HG03175 (cell line): ENCODE results near the gene GADD45GIP1.
"Not testable (repeated sequence)": the region's sequence is repeated elsewhere in the genome, so short reads cannot be mapped to it uniquely, and the experiment has no call there.

Experiments used
- ATAC-seq: cut with Tn5 transposase; IDR thresholded peaks from one replicate; pipeline ENCODE4 v1.9.1; 2021; ENCODE audit warnings: mild to moderate bottlenecking, moderate library complexity; ENCODE audit not compliant: unreplicated experiment

The GADD45GIP1 gene

DNA sequence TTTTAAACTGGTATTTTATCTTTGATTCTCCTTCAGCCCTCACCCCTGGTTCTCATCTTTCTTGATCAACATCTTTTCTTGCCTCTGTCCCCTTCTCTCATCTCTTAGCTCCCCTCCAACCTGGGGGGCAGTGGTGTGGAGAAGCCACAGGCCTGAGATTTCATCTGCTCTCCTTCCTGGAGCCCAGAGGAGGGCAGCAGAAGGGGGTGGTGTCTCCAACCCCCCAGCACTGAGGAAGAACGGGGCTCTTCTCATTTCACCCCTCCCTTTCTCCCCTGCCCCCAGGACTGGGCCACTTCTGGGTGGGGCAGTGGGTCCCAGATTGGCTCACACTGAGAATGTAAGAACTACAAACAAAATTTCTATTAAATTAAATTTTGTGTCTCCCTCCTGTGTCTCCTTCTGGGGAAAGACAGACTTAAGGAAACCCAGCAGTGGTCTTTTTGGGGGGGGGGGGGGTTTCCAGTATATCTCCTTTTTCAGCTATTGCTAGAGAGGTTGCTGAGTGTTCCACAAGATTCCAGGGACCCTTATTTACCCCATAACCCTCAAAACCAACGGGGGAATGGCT is 12.8 kb downstream of the GADD45GIP1 start:
- ATAC-seq = no peak

DNA sequence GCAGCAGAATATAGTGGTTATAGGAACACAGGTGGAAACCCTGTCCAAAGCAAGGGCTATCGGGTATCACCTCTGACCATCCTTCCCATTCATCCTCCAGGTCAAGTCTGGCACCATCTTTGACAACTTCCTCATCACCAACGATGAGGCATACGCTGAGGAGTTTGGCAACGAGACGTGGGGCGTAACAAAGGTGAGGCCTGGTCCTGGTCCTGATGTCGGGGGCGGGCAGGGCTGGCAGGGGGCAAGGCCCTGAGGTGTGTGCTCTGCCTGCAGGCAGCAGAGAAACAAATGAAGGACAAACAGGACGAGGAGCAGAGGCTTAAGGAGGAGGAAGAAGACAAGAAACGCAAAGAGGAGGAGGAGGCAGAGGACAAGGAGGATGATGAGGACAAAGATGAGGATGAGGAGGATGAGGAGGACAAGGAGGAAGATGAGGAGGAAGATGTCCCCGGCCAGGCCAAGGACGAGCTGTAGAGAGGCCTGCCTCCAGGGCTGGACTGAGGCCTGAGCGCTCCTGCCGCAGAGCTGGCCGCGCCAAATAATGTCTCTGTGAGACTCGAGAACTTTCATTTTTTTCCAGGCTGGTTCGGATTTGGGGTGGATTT is 13.5 kb downstream of the GADD45GIP1 start:
- ATAC-seq = no peak

DNA sequence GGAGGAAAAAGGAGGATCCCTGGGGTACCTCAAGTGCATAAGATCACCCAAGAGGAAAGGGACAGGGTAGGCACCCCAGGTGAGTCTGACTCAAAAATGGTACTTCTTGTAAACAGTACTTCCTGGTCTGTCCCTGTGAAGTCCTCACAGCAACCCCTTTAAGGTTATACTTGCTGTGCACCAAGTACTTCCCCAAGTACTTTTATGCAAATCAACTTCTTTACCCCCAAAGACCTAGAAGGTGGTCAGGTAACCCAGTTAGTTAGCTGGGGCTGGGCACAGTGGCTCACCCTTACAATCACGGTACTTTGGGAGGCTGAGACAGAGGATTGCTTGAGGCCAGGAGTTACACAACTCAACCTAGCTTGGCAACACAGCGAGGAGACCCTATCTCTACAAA is 16.1 kb downstream of the GADD45GIP1 start:
- no peak for ATAC-seq

DNA sequence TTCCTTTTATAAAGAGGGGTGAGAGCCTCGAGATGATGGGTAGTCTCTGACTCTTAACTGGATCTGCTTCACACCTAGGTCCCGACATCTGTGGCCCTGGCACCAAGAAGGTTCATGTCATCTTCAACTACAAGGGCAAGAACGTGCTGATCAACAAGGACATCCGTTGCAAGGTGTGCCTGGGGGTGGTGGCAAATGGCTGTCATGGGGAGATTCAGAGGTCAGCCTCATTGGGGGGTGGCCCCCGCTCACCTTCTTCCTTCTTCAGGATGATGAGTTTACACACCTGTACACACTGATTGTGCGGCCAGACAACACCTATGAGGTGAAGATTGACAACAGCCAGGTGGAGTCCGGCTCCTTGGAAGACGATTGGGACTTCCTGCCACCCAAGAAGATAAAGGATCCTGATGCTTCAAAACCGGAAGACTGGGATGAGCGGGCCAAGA is 17.0 kb downstream of the GADD45GIP1 start:
- ATAC-seq = no peak

DNA sequence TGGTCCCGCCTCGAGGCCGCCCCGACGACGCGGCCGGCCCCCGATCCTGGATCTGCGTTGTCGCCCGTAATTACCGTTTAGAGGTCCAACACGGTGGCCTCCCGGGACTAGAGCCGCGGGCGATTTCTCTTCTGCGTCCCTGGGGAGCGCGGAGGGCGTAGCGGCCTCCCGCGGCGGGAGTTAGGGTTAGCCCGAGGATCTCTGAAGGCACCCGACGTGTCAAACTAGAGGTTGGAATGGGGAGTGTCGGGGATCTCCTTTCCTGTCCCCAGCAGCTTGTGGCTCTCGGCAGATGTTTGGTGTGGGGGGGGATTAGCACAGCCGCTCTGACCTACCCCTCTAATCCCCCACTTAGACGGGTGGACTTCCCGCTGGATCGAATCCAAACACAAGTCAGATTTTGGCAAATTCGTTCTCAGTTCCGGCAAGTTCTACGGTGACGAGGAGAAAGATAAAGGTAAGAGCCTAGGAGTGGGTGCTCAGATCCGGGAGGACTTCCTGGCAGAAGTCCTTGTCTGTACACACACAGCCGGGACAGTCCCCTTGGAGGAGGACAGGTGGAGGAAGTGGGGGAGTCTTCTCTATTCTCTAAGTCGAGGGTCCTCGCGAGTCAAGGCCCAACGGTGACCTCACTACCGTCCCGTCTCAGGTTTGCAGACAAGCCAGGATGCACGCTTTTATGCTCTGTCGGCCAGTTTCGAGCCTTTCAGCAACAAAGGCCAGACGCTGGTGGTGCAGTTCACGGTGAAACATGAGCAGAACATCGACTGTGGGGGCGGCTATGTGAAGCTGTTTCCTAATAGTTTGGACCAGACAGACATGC is 18.0 kb downstream of the GADD45GIP1 start:
- peak; percentile 2 for ATAC-seq

DNA sequence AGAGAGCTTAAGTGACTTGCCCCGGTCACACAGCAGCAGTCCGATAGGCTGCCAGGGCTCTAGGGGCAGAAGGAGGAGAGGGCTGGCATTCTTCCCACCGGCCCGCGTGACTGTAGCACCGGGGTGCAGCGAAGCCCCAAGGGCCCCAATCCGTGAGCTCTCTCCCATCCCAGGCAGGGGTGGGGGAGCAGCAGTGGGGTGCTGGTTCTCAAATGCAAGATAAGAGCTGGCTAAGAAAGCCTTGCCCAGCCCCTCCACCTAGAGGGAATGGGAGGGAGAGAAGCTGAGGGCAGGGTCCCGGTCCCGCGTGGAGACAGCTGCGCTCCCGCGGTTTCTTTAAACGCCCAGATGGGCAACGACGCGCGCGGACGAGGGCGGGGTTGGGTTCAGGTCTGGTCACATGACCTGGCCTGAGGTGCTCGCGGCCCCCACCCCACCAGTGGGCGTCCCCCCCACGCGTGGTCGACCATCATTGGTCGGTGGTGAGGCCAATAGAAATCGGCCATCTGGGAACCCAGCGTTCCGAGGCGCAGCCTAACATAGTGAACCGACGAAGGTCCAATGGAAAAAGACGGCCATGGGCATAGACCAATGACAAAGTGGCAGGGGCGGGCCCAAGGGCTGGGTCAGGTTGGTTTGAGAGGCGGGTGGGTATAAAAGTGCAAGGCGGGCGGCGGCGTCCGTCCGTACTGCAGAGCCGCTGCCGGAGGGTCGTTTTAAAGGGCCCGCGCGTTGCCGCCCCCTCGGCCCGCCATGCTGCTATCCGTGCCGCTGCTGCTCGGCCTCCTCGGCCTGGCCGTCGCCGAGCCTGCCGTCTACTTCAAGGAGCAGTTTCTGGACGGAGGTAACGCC is 18.9 kb downstream of the GADD45GIP1 start, which contains the start of gene CALR:
Gene CALR (plus strand): TSS at position 683 of the 852 bp plus-strand sequence. CDS start 71 bp downstream, at position 754.
- peak; percentile 88 for ATAC-seq

DNA sequence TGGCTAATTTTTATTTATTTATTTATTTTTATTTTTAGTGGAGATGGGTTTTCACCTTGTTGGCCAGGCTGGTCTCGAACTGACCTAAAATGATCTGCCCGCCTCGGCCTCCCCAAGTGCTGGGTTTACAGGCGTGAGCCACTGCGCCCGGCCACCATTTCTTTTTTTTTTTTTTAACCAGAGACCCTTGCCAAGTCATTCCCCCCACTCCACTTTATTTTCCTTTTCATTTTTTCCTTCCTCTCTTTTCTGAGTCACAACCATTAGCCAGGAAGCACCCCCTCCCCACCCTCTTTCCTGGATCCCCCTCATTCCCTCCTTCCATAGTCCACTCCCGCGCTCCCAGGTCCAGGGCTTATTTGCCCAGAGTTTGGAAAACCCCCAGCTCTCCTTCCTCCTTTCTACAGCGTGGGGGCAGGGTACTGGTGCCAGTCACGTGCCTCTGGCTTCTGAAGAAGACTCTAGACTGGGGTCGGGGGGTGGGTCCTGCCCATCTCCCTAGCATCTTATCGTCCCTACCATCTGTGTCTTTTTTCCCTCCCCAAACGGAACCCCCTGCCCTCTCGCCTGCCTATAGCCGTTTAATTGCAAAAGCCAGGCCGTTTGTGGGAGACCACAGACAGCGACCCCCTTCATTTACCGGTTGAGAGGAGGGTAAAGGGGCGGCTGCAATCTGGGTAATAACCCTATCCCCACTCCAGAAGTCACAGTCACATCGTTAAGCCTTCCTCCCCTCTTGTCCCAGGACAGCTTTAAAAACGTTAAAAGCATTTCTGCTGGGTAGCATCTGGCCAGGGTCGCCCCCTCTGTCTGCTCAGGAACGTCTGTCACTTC is 19.7 kb downstream of the GADD45GIP1 start:
- ATAC-seq = no peak

DNA sequence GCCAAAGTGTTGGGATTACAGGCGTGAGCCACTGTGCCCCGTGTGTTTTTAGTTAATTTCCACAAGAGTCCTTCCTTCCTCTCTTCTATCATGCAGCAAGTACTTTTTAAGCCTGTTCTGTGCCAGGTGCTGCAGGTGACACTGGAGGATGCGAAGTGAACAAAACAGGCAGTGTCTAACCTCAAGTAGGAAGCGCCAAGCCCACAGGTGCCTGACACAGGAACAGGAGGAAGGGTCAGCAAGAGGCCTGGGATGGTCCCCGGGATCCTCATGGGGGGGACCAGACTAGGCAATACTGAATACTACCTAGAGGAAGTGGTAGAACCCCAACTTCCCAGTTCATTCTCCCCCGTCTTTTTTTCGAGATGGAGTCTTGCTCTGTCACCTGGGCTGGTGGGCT is 20.4 kb downstream of the GADD45GIP1 start:
- no peak for ATAC-seq

DNA sequence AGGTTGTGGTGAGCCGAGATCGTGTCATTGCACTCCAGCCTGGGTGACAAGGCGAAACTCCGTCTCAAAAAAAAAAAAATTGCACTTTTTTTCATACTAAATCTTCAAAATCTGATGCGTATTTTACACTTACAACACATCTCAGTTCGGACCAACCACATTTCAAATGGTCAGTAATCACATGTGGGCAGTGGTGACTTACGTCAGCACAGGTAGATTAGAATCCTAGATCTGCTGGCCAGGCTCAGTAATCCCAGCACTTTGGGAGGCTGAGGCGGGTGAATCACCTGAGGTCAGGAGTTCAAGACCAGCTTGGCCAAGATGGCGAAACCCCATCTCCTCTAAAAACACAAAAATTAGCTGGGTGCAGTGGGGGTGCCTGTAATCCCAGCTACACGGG is 22.0 kb downstream of the GADD45GIP1 start:
- no peak for ATAC-seq

DNA sequence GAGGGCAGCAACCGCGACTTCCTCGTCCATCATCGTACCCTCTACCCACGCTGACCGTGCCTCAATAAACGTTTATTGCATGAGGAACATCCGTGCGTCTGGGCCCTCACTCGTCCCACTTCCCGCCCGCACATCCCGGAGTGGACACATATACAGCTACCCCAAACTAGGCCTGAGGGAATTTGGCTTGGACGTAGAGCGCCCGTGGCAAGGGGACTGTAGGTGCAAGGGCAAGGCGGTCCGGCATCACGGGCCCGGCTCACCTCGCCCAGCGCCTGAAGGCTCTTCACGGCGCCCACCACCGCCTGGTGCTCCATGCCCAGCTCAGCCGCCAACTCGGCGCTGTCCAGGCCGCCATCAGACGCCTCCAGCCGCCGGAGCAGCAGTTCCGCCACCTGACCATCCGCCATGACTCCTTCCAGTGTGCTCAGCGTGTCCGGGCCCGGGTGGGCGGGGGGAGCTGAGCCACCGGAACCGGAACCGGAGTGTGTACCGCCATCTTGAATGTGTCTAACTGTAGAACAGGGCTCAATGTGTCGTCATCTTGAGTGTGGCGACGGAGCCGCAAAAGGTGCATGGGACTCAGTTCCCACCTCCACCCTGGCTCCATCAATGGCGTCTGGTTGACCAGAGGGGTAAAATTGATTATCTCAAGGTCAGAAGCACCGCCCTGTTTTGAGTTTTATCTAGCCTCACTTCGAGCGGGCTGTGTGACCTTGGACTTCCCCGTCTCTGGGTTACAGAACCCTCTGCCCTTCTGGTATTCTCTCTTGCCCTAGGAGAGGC is 23.5 kb downstream of the GADD45GIP1 start, which contains the start of gene FARSA:
Gene FARSA (minus strand): TSS at position 425 of the 786 bp plus-strand sequence. CDS start 15 bp downstream, at position 410.
- ATAC-seq = peak; percentile 40

DNA sequence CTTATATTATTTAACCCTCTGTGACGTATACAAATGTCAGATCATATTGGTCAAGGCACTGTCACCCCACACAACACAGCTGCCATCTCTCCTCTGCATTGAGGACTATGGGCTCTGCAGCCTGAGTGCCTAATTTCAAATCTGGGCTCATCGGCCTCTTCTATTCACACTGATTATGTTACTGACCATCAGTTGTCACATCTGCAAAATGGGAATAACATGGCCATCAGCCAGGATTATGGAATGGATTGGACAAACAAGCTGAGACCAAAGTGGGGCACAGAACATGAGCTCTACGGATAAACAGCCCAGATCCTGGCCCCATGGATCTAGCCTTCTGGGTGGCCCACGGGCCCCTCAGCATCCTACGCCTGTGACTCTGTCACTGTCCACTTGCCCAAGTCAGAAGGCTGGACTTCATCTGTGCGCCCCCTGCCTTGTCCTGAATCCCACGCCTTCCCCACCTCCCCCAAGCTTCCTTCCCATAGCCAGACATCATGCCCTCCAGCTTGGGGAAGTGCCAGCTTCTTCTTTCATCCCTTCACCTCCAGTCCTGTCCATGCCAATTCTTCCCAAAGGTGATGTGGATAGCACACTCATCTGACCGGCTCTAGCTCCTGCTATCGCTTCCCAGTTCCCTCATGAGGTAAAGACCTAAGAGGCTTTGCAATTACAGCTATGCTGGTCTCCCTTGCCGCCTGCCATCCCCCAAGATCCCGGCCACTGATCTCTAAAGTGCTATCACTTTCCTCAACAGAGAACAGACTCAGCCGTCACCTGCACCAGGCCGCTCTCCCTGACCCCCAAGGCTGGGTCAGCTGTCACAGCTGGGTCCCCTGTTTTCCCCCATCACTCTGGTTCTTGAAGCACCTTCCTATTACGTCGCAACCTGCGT is 24.4 kb downstream of the GADD45GIP1 start:
- ATAC-seq = no peak

DNA sequence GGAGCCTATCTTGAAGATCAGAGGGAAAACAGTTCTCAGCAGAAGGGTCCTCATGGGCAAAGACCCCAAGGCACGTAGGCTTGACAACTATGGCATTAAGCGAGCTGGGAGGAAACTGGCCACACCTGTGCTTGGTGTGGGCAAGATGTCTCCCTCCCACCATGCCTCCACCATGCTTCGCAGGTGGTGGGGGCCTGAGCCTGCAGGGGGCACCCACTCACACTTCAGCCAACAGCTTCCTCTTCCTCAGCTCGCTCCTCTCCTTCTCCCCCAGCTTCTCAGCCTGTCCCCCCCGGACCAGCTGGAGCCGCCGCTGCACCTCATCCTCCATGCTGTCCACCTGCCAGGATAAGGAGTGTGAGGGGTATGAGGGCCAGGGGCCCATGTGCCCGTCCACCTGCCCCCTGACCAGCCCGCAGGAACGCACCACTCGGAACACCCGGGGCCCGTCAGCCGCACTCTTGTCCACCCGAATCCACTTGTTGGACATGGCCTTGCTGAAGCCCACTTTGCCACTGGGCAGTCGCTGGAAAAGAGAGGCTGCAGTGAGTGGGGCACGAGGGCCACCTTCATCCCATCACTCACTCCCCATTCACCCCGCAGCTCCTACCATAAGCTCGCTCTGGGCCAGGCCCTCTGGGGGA is 26.9 kb downstream of the GADD45GIP1 start:
- no peak for ATAC-seq

DNA sequence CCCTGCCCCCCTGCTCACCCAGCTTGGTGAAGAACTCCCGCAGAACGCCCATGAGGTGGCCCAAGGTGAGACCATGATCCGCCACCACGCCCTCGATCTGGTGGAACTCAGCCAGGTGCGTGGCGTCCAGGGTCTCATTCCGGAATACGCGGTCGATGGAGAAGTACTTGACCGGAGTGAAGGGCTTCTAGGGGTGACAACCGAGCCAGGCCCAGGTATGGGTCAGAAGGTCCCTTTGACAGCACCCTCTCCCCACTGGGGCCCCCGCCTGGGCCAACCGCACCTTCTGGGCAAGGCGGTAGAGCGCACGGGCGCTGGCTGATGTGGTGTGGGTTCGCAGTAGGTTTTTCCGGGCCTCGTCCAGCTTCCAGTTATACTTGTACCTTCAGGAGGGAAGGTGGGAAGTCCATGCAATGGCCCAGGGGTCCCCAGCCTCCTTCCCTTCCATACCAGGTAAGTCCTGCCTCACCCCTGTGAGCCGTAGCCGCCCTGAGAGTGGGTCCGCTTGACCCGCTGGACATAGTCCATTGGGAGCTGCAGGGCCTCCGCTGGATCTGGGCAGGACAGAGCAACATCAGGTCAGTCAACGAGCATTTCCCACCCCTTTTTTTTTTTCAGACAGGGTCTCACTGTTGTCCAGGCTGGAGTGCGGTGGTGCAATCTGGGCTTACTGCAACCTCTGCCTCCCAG is 32.3 kb downstream of the GADD45GIP1 start:
- no peak for ATAC-seq

DNA sequence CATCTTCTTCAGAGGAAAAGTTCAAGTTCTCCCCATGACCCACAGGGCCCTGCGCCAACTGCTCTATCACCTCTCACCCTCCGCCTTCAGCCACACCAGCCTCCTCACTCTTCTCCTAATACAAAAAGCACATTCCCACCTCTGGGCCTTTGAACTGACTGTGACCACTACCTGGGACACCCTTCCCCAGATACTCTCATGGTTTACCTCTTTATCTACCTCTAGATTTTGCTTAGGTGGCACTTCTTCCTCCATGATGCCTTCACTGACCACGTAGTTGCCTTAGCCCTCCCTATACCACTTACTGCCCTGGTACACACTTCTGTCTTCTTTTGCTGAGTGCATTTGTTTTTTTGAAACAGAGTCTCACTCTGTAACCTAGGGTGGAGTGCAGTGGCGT is 34.1 kb downstream of the GADD45GIP1 start:
- no peak for ATAC-seq

DNA sequence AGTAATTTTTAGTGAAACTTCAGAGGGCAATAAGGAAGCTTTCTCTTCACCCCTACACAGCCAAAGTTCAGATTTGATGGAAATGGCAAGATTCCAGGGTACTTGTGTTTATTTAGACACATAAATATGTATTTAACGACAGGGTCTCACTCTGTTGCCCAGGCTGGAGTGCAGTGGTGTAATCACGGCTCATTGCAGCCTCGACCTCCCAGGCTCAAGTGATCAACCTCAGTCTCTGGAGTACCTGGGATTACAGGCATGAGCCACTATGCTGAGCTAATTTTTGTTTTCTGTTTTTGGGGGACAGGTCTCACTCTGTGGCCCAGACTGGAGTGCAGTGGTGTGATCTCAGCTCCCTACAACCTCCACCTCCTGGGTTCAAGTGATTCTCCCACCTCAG is 36.0 kb downstream of the GADD45GIP1 start:
- ATAC-seq = no peak

DNA sequence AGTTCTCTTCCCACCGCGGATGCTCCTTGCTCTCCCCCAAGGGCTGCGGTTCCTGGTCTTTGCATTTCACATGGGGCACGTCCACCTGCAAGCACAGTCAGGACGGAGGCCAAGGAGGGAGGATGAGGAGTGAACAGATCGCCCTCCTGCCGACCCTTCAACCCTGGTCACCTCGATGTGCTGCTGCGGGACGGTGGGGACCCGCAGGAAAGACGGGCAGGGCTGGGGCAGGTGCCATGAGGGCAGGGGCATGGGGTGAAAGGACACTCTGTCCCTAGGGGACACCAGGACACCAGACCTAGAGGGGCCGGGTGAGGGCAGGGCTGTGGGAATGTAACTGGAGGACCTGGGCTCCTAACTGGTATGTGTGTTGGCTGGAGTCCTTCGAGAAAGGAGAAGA is 38.8 kb downstream of the GADD45GIP1 start:
- ATAC-seq = no peak

DNA sequence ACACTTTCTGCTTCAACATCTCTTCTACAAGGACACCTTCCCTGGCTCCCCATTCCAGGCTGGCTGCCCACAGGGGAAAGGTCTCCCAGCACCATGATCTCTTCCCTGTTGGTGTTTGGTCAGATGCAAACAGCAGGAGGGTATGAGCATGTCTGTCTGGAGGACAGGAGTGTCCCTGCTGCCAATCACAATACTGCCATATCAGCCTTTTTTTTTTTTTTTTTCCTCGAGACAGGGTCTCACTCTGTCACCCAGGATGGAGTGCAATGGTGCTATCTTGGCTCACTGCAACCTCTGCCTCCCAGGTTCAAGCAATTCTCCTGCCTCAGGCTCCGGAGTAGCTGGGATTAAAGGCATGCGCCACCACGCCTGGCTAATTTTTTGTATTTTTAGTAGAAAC is 41.2 kb downstream of the GADD45GIP1 start:
- not testable (repeated sequence) for ATAC-seq
